ENCODE measurements around the gene MSI2. TPM values are rescaled to one million over a fixed set of nuclear protein-coding genes. Genes with fewer than 3 reads are reported as not detected.

Gene MSI2
- total RNA-seq, 1 donor from 2014 or later = 140 TPM

DNA sequence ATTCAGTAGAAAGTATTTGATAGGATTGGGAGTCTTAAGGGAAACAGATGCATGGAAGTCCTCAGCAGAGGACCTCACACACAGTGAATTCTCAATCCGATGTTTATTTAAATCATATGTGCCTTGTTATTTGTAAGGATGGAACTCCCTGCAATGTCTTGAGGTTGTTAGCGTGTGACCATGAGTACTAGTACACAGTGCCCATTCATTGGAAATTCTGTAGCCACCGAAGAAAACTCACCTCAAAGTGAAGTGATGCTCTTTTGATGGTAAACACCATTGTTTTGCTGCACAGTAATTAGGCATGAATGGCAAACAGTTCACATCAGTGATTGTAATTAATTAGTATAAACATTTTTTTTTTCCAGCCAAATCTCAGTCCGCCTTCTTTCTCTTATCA, 173.6 kb downstream of the MSI2 start:
- H3K9me3 Mint-ChIP-seq = no peaks in the 10 kb centered on the region
- H3K27ac Mint-ChIP-seq (ENCODE audit: unreplicated experiment) = no peak overlapping the region
- H3K27me3 Mint-ChIP-seq (ENCODE audit: low read depth) = no peaks in the 10 kb centered on the region
- DNase-seq (ENCODE audit: low read depth, low spot score) = no peak
- TF ChIP-seq, protein P1, sequence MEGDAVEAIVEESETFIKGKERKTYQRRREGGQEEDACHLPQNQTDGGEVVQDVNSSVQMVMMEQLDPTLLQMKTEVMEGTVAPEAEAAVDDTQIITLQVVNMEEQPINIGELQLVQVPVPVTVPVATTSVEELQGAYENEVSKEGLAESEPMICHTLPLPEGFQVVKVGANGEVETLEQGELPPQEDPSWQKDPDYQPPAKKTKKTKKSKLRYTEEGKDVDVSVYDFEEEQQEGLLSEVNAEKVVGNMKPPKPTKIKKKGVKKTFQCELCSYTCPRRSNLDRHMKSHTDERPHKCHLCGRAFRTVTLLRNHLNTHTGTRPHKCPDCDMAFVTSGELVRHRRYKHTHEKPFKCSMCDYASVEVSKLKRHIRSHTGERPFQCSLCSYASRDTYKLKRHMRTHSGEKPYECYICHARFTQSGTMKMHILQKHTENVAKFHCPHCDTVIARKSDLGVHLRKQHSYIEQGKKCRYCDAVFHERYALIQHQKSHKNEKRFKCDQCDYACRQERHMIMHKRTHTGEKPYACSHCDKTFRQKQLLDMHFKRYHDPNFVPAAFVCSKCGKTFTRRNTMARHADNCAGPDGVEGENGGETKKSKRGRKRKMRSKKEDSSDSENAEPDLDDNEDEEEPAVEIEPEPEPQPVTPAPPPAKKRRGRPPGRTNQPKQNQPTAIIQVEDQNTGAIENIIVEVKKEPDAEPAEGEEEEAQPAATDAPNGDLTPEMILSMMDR (conservative IDR thresholded peaks at IDR 0.05) = no peak
- H3K4me3 Mint-ChIP-seq = no peak overlapping the region
- H3K4me1 Mint-ChIP-seq = peaks cover 73% of the 10 kb centered on the region
- H3K36me3 Mint-ChIP-seq (ENCODE audit: low read depth) = peaks cover 6% of the 10 kb centered on the region

DNA sequence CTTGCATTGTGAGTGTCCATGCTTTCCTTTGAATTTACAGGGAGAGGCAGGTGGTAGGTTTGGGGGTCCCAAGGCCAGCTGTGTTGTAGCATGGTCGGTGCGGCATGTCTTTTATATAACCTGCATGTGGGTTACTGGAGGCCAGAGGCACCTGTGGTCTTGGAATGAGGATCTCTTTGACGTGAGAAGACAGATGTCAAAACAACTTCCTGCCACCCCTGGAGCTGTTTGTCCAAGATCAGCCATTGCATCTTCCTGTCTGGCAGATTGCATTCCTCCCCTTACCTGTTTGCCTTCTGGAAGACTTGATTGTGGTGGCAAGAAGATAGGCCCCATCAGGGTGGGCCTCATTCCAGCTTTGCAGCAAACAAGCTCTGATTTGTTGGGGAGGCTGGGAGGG, 175.1 kb downstream of the MSI2 start:
- Mint-ChIP-seq H3K36me3 (ENCODE audit: low read depth) (peaks cover 6% of the 10 kb centered on the region), H3K9me3 (no peaks in the 10 kb centered on the region), H3K27ac (ENCODE audit: unreplicated experiment) (no peak overlapping the region), H3K4me3 (no peak overlapping the region), H3K27me3 (ENCODE audit: low read depth) (no peaks in the 10 kb centered on the region), H3K4me1 (peaks cover 69% of the 10 kb centered on the region)
- TF ChIP-seq, protein P1 (conservative IDR thresholded peaks at IDR 0.05) = no peak
- no peak for DNase-seq (ENCODE audit: low read depth, low spot score)

DNA sequence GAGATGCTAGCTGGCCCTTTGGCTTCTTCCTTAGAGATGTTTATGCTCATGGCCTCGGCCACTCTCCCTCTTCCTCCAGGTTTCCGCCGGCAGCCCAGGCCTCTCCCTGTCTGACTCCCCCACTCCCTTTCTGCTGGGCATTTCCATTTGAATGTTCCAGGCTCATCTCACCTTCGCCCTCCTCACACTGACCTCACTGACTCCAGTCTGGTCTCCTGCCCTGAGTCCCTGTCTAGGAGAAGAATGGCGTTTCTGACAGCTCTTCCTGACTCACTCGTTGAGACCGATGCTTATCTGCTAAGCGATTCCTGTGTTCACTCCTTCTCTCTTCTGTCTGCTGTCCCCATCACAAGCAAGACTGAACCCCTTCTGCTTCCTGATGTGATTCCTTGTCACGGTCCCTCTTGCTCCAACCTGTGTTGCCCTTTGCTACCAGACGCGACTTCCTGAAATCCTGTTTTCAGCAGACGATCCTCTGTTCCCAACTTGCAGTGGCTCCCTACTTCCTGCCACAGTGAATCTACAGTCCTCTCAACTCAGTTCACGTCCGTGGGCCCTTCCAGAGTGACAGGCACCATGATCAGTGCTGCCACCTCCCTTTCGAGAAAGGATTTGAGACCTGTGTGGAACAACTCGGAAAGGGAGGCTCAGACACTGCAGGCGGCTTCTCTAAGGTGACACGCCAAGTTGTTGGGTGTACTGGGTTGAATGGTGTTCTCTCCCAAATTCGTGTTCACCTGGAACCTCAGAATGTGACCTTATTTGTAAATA, 176.4 kb downstream of the MSI2 start:
- H3K4me1 Mint-ChIP-seq = peaks cover 72% of the 10 kb centered on the region
- H3K27ac Mint-ChIP-seq (ENCODE audit: unreplicated experiment) = peak overlapping the region; percentile 37
- no peaks in the 10 kb centered on the region for H3K27me3 Mint-ChIP-seq (ENCODE audit: low read depth)
- H3K36me3 Mint-ChIP-seq (ENCODE audit: low read depth) = peaks cover 8% of the 10 kb centered on the region
- DNase-seq (ENCODE audit: low read depth, low spot score) = no peak
- H3K4me3 Mint-ChIP-seq = no peak overlapping the region
- TF ChIP-seq, protein P1 (conservative IDR thresholded peaks at IDR 0.05) = no peak
- H3K9me3 Mint-ChIP-seq = no peaks in the 10 kb centered on the region

DNA sequence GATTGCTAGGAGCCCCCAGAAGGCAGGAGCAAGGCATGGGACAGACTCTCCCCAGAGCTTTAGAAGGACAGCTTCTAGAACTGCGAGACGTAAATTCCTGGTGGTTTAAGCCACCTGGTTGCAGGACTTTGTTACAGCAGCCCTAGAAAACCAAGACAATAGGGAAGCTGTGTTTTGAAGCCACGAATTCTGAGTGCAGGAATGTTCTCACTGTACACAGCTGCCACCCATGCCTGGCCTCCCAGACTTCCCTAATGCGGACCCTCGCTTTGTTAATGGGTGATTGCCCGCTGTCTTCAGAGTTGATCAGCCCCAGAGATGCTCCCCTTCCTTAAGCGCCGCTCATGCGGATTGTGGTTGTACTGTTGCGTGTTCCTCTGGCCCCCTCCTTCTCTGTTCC, 177.1 kb downstream of the MSI2 start:
- DNase-seq (ENCODE audit: low read depth, low spot score) = no peak
- no peak overlapping the region for H3K4me3 Mint-ChIP-seq
- peaks cover 75% of the 10 kb centered on the region for H3K4me1 Mint-ChIP-seq
- TF ChIP-seq, protein P1 (conservative IDR thresholded peaks at IDR 0.05) = no peak
- H3K27me3 Mint-ChIP-seq (ENCODE audit: low read depth) = no peaks in the 10 kb centered on the region
- no peak overlapping the region for H3K27ac Mint-ChIP-seq (ENCODE audit: unreplicated experiment)
- peaks cover 8% of the 10 kb centered on the region for H3K36me3 Mint-ChIP-seq (ENCODE audit: low read depth)
- no peaks in the 10 kb centered on the region for H3K9me3 Mint-ChIP-seq

DNA sequence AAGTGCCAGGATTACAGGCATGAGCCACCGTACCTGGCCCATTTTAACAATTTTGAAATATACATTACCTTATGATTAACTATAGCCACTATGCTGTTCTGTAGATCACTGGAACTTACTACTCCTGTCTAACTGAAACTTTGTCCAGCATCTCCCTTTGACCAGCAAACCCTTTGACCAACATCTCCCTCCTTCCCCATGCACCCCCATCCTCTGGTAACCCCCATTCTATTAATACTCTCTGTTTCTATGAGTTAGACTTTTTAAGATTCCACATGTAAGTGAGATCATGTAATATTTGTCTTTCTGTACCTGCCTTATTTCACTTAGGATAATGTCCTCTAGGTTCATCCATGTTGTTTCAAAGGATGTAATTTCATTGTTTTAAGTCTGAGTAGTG, 178.0 kb downstream of the MSI2 start:
- Mint-ChIP-seq H3K4me3 (no peak overlapping the region), H3K27ac (ENCODE audit: unreplicated experiment) (no peak overlapping the region), H3K9me3 (no peaks in the 10 kb centered on the region), H3K27me3 (ENCODE audit: low read depth) (no peaks in the 10 kb centered on the region), H3K36me3 (ENCODE audit: low read depth) (peaks cover 8% of the 10 kb centered on the region), H3K4me1 (peaks cover 76% of the 10 kb centered on the region)
- DNase-seq (ENCODE audit: low read depth, low spot score) = no peak
- TF ChIP-seq, protein P1 (conservative IDR thresholded peaks at IDR 0.05) = no peak

All from neural crest cell (in vitro differentiated cells).